DOHH2 (cell line): Measurements from ENCODE around the gene ZBTB8A.

ENCODE experiments used
- EZH2phosphoT487 ChIP-seq: fragments of 200-600 bp; sonication (generic); IDR thresholded peaks from 2 replicates; pipeline ENCODE4 v1.6.1; 2017; ENCODE audit warnings: borderline replicate concordance, mild to moderate bottlenecking, antibody characterized with exemption, low read length, moderate library complexity, mixed read lengths
- TF ChIP-seq, protein P1 (sequence below): fragments of 200-600 bp; sonication (generic); IDR thresholded peaks from one replicate; pipeline ENCODE4 v1.5.1; 2014; ENCODE audit warnings: antibody characterized with exemption, mild to moderate bottlenecking, low read depth, low read length; ENCODE audit not compliant: poor library complexity, severe bottlenecking

DNA sequence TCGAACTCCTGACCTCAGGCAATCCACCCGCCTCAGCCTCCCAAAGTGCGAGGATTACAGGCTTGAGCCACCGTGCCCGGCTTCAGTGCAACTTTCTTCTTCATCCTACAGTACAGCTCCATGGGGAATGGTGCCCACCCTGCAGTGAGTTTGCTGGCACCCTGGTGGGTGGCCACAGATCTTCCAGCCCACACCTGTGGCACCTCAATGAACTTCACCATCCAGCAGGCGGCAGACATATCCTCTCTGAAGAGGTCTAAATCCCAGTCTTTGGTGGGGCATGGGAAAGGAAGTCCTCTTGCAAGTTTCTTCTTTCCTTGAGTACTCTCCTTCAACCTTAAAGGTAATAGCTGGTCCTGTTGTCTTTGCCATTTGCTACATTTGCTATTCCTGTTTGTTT lies 18.1 kb upstream of the ZBTB8A start:
- TF ChIP-seq, protein P1, sequence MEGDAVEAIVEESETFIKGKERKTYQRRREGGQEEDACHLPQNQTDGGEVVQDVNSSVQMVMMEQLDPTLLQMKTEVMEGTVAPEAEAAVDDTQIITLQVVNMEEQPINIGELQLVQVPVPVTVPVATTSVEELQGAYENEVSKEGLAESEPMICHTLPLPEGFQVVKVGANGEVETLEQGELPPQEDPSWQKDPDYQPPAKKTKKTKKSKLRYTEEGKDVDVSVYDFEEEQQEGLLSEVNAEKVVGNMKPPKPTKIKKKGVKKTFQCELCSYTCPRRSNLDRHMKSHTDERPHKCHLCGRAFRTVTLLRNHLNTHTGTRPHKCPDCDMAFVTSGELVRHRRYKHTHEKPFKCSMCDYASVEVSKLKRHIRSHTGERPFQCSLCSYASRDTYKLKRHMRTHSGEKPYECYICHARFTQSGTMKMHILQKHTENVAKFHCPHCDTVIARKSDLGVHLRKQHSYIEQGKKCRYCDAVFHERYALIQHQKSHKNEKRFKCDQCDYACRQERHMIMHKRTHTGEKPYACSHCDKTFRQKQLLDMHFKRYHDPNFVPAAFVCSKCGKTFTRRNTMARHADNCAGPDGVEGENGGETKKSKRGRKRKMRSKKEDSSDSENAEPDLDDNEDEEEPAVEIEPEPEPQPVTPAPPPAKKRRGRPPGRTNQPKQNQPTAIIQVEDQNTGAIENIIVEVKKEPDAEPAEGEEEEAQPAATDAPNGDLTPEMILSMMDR, result peak; percentile 38
- TF ChIP-seq EZH2phosphoT487, result no peak
